ENCODE results near the gene THSD4.

Gene THSD4

DNA sequence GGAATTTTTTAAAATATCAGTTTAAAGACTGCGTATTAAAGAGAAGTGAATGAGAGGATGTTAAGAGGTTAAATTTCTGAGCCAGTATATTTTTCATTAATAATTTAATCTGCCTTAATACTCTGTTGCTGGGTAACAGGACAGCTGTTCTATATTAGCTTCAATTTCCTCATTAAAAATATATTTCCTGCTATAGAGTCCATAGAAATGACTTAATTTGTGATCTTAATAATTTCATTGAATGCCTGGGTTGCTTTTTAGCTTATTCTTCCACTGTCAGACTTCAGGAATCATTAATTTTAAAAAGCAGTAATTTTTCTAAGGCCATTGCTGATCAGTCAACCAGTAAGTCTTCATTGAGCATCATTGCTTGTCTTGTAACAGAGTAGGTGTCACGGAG, 129.0 kb downstream of the THSD4 start:
- Histone ChIP-seq H3K4me3 (ENCODE audit: extremely low read depth, insufficient read depth, low read length, poor library complexity, severe bottlenecking) (no peak overlapping the region), H3K27ac (ENCODE audit: low read depth, low read length, severe bottlenecking) (no peak overlapping the region), H3K4me1 (ENCODE audit: control insufficient read depth, insufficient read depth, low read length, poor library complexity, severe bottlenecking) (peaks cover 10% of the 10 kb centered on the region), H3K36me3 (ENCODE audit: control insufficient read depth, insufficient read depth, low read length) (no peaks in the 10 kb centered on the region), H3K9me3 (ENCODE audit: control insufficient read depth, low read length) (no peaks in the 10 kb centered on the region)
- WGBS, 2 experiments (ENCODE audit: insufficient coverage in 2 of 2), result 79 to 95% methylated on average over 1 of the region's 2 CpGs

GRCh38 chr15:71245588-71245987, 130.3 kb downstream of the THSD4 start:
- peaks cover 13% of the 10 kb centered on the region for H3K4me1 ChIP-seq (ENCODE audit: control insufficient read depth, insufficient read depth, low read length, poor library complexity, severe bottlenecking)
- 94 to 100% methylated on average over 1 to 2 of the region's 2 CpGs for WGBS, 2 experiments (ENCODE audit: insufficient coverage in 2 of 2)
- no peak overlapping the region for H3K4me3 ChIP-seq (ENCODE audit: extremely low read depth, insufficient read depth, low read length, poor library complexity, severe bottlenecking)
- no peak overlapping the region for H3K27ac ChIP-seq (ENCODE audit: low read depth, low read length, severe bottlenecking)
- H3K36me3 ChIP-seq (ENCODE audit: control insufficient read depth, insufficient read depth, low read length), result no peaks in the 10 kb centered on the region
- no peaks in the 10 kb centered on the region for H3K9me3 ChIP-seq (ENCODE audit: control insufficient read depth, low read length)

DNA sequence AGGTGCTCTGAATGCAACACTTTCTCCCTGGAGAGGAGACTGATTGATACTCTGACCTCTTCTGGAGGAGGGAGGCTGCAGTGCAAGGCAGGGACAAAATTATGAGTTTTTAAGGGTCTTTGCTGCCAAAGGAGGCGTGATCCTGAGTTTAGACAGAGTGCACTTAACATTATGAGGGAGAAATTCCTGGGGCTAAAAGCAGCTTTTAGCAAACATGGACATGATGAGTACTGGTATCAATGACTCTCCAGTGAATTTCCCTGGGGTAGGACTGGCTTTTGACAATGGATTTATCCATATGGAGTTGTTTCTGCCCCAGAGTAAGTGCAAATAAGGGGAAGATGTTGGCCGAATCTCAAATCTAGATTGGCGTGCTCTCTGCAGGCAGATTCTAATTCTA, 133.1 kb downstream of the THSD4 start:
- Histone ChIP-seq H3K9me3 (ENCODE audit: control insufficient read depth, low read length) (no peaks in the 10 kb centered on the region), H3K4me1 (ENCODE audit: control insufficient read depth, insufficient read depth, low read length, poor library complexity, severe bottlenecking) (peaks cover 36% of the 10 kb centered on the region), H3K36me3 (ENCODE audit: control insufficient read depth, insufficient read depth, low read length) (no peaks in the 10 kb centered on the region), H3K4me3 (ENCODE audit: extremely low read depth, insufficient read depth, low read length, poor library complexity, severe bottlenecking) (no peak overlapping the region), H3K27ac (ENCODE audit: low read depth, low read length, severe bottlenecking) (no peak overlapping the region)
- WGBS, 2 experiments (ENCODE audit: insufficient coverage in 2 of 2), result 78 to 93% methylated on average over 1 of the region's 3 CpGs

GRCh38 chr15:71249986-71250385, 134.7 kb downstream of the THSD4 start:
- 88 to 100% methylated on average over 1 of the region's 4 CpGs for WGBS, 2 experiments (ENCODE audit: insufficient coverage in 2 of 2)
- H3K9me3 ChIP-seq (ENCODE audit: control insufficient read depth, low read length), result no peaks in the 10 kb centered on the region
- no peak overlapping the region for H3K4me3 ChIP-seq (ENCODE audit: extremely low read depth, insufficient read depth, low read length, poor library complexity, severe bottlenecking)
- peaks cover 47% of the 10 kb centered on the region for H3K4me1 ChIP-seq (ENCODE audit: control insufficient read depth, insufficient read depth, low read length, poor library complexity, severe bottlenecking)
- H3K36me3 ChIP-seq (ENCODE audit: control insufficient read depth, insufficient read depth, low read length), result no peaks in the 10 kb centered on the region
- H3K27ac ChIP-seq (ENCODE audit: low read depth, low read length, severe bottlenecking), result no peak overlapping the region

DNA sequence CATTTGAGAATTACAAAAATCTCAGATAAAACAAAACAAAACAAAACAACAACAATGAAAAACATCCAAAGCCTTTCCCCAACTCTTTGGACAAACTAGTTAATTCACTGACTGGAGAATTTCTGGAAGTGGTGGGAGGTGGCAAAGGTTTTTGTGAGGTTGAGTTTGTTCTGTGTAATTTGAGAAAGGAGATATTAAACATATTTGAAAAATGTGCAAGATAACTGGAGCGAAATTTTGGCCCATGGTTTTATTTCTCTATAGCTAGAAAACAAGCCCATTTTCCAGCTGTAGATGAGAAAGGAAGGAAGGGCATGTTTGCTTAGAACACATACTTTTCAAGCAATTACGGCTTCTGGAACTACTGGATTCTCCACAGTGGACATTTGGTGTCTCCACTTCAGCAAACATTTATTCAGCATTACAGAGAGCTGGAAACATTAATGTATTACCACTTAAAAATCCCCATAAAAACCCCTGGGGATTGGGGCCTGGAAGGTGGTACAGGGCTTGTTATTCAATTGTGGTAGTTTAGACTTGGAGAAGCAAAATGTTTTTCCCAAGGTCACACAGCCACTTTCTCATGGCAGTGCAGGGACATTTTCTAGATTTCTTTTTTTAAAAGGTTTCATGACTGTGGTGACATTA, 135.8 kb downstream of the THSD4 start:
- Histone ChIP-seq H3K27ac (ENCODE audit: low read depth, low read length, severe bottlenecking) (peak overlapping the region; percentile 87), H3K4me3 (ENCODE audit: extremely low read depth, insufficient read depth, low read length, poor library complexity, severe bottlenecking) (no peak overlapping the region), H3K36me3 (ENCODE audit: control insufficient read depth, insufficient read depth, low read length) (no peaks in the 10 kb centered on the region), H3K9me3 (ENCODE audit: control insufficient read depth, low read length) (no peaks in the 10 kb centered on the region), H3K4me1 (ENCODE audit: control insufficient read depth, insufficient read depth, low read length, poor library complexity, severe bottlenecking) (peaks cover 47% of the 10 kb centered on the region)
- WGBS, 2 experiments (ENCODE audit: insufficient coverage in 2 of 2), result no CpG with 5 or more reads among the region's 2 CpGs

- Histone ChIP-seq H3K9me3 (ENCODE audit: control insufficient read depth, low read length) (no peaks in the 10 kb centered on the region), H3K36me3 (ENCODE audit: control insufficient read depth, insufficient read depth, low read length) (peaks cover 2% of the 10 kb centered on the region), H3K4me1 (ENCODE audit: control insufficient read depth, insufficient read depth, low read length, poor library complexity, severe bottlenecking) (peaks cover 47% of the 10 kb centered on the region), H3K27ac (ENCODE audit: low read depth, low read length, severe bottlenecking) (peak overlapping the region; percentile 87), H3K4me3 (ENCODE audit: extremely low read depth, insufficient read depth, low read length, poor library complexity, severe bottlenecking) (no peak overlapping the region)
- 96 to 100% methylated on average over 3 of the region's 4 CpGs for WGBS, 2 experiments (ENCODE audit: insufficient coverage in 2 of 2)
These were observed 136.3 kb downstream of the THSD4 start for GRCh38 chr15:71251584-71252043.

- WGBS, 2 experiments (ENCODE audit: insufficient coverage in 2 of 2), result 83 to 84% methylated on average over 3 to 4 of the region's 6 CpGs
- Histone ChIP-seq H3K36me3 (ENCODE audit: control insufficient read depth, insufficient read depth, low read length) (peaks cover 8% of the 10 kb centered on the region), H3K4me1 (ENCODE audit: control insufficient read depth, insufficient read depth, low read length, poor library complexity, severe bottlenecking) (peaks cover 47% of the 10 kb centered on the region), H3K27ac (ENCODE audit: low read depth, low read length, severe bottlenecking) (peak overlapping the region; percentile 87), H3K9me3 (ENCODE audit: control insufficient read depth, low read length) (no peaks in the 10 kb centered on the region), H3K4me3 (ENCODE audit: extremely low read depth, insufficient read depth, low read length, poor library complexity, severe bottlenecking) (no peak overlapping the region)
These were observed 136.9 kb downstream of the THSD4 start for GRCh38 chr15:71252044-71252739.

GRCh38 chr15:71252740-71253047, 137.4 kb downstream of the THSD4 start:
- peaks cover 47% of the 10 kb centered on the region for H3K4me1 ChIP-seq (ENCODE audit: control insufficient read depth, insufficient read depth, low read length, poor library complexity, severe bottlenecking)
- 92 to 97% methylated on average over 3 of the region's 3 CpGs for WGBS, 2 experiments (ENCODE audit: insufficient coverage in 2 of 2)
- peak overlapping the region; percentile 87 for H3K27ac ChIP-seq (ENCODE audit: low read depth, low read length, severe bottlenecking)
- H3K9me3 ChIP-seq (ENCODE audit: control insufficient read depth, low read length), result no peaks in the 10 kb centered on the region
- peaks cover 11% of the 10 kb centered on the region for H3K36me3 ChIP-seq (ENCODE audit: control insufficient read depth, insufficient read depth, low read length)
- H3K4me3 ChIP-seq (ENCODE audit: extremely low read depth, insufficient read depth, low read length, poor library complexity, severe bottlenecking), result no peak overlapping the region

- Histone ChIP-seq H3K36me3 (ENCODE audit: control insufficient read depth, insufficient read depth, low read length) (peaks cover 14% of the 10 kb centered on the region), H3K27ac (ENCODE audit: low read depth, low read length, severe bottlenecking) (no peak overlapping the region), H3K9me3 (ENCODE audit: control insufficient read depth, low read length) (no peaks in the 10 kb centered on the region), H3K4me1 (ENCODE audit: control insufficient read depth, insufficient read depth, low read length, poor library complexity, severe bottlenecking) (peaks cover 37% of the 10 kb centered on the region), H3K4me3 (ENCODE audit: extremely low read depth, insufficient read depth, low read length, poor library complexity, severe bottlenecking) (no peak overlapping the region)
- 90 to 95% methylated on average over 3 of the region's 3 CpGs for WGBS, 2 experiments (ENCODE audit: insufficient coverage in 2 of 2)
These were observed 139.2 kb downstream of the THSD4 start for GRCh38 chr15:71254491-71254890.

GRCh38 chr15:71256934-71257664, 141.8 kb downstream of the THSD4 start:
- Histone ChIP-seq H3K27ac (ENCODE audit: low read depth, low read length, severe bottlenecking) (no peak overlapping the region), H3K36me3 (ENCODE audit: control insufficient read depth, insufficient read depth, low read length) (peaks cover 14% of the 10 kb centered on the region), H3K9me3 (ENCODE audit: control insufficient read depth, low read length) (no peaks in the 10 kb centered on the region), H3K4me3 (ENCODE audit: extremely low read depth, insufficient read depth, low read length, poor library complexity, severe bottlenecking) (no peak overlapping the region), H3K4me1 (ENCODE audit: control insufficient read depth, insufficient read depth, low read length, poor library complexity, severe bottlenecking) (peaks cover 19% of the 10 kb centered on the region)
- WGBS, 2 experiments (ENCODE audit: insufficient coverage in 2 of 2), result 91 to 97% methylated on average over 2 to 4 of the region's 5 CpGs

DNA sequence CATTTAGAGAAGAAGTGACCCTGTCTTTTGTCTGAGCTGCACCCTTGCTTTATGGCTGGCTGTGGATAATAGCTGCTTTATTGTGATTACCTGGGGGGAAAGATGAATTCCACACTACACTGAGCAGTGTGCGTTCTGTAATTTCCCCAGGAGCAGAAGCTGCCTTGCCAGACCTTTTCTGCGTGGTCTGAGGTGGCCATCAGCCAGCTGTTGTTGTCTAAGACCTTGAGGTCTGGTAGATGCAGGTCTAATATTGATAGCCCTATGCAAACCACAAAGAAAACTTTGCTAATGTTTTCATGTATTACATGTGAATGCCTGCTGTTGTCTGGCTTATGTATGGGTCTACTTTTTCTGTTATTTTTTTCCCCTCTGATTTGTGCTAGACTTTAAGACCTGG, 144.6 kb downstream of the THSD4 start:
- H3K9me3 ChIP-seq (ENCODE audit: control insufficient read depth, low read length), result peaks cover 10% of the 10 kb centered on the region
- H3K27ac ChIP-seq (ENCODE audit: low read depth, low read length, severe bottlenecking), result no peak overlapping the region
- peaks cover 14% of the 10 kb centered on the region for H3K36me3 ChIP-seq (ENCODE audit: control insufficient read depth, insufficient read depth, low read length)
- no peak overlapping the region for H3K4me3 ChIP-seq (ENCODE audit: extremely low read depth, insufficient read depth, low read length, poor library complexity, severe bottlenecking)
- 94 to 100% methylated on average over 1 to 2 of the region's 2 CpGs for WGBS, 2 experiments (ENCODE audit: insufficient coverage in 2 of 2)
- no peaks in the 10 kb centered on the region for H3K4me1 ChIP-seq (ENCODE audit: control insufficient read depth, insufficient read depth, low read length, poor library complexity, severe bottlenecking)
